Lower lobe of right lung (tissue), 2 donors: ENCODE data around the gene CACNA2D1. TPM values are rescaled to one million over a fixed set of nuclear protein-coding genes. Genes with fewer than 3 reads are reported as not detected.

ENCODE experiments used
- ATAC-seq, 2 donors: fragments of 200-7000 bp; cut with Tn5 transposase; one replicate each; pipeline ENCODE4 v1.9.1; 2020 to 2022; ENCODE audit warnings: mild to moderate bottlenecking in 2 of 2, moderate library complexity in 2 of 2
- DNase-seq: peaks from one replicate; pipeline ENCODE4 v3.0.0-alpha.2; 2020
- H3K27ac ChIP-seq: fragments of 200-600 bp; one replicate; pipeline ENCODE4 v1.8.0; 2022
- H3K27me3 ChIP-seq: fragments of 200-600 bp; one replicate; pipeline ENCODE4 v1.8.0; 2022; ENCODE audit warnings: low read depth
- H3K36me3 ChIP-seq: fragments of 200-600 bp; one replicate; pipeline ENCODE4 v1.8.0; 2022; ENCODE audit warnings: mild to moderate bottlenecking
- H3K4me1 ChIP-seq: fragments of 200-600 bp; one replicate; pipeline ENCODE4 v1.8.0; 2022
- H3K4me3 ChIP-seq: fragments of 200-600 bp; one replicate; pipeline ENCODE4 v1.8.0; 2022; ENCODE audit warnings: mild to moderate bottlenecking
- H3K9me3 ChIP-seq: fragments of 200-600 bp; one replicate; pipeline ENCODE4 v1.8.0; 2022
- intact Hi-C: fragments of 100-400 bp; cut with DNase I; formaldehyde crosslinking; loops from one replicate; pipeline ENCODE4 v1.11.0; 2022
- total RNA-seq: library from RNA; stranded (reverse); fragmentation: NEBNext Ultra II Directional; extraction: Animal tissue kit (Norgen Biotek cat#: 25700); gene quantifications from one replicate; pipeline ENCODE4 v1.2.1, GENCODE V29; 2021
- TF ChIP-seq, protein P1 (sequence below): fragments of 200-600 bp; IDR thresholded peaks from one replicate; pipeline ENCODE4 v1.8.0; 2022; ENCODE audit warnings: antibody characterized with exemption, mild to moderate bottlenecking
- donor health status: DM: no; HTN: yes; CAD: no; lungs with severe emphysema.

Gene CACNA2D1
- total RNA-seq, 1 donor from 2014 or later: 12.5 TPM

DNA sequence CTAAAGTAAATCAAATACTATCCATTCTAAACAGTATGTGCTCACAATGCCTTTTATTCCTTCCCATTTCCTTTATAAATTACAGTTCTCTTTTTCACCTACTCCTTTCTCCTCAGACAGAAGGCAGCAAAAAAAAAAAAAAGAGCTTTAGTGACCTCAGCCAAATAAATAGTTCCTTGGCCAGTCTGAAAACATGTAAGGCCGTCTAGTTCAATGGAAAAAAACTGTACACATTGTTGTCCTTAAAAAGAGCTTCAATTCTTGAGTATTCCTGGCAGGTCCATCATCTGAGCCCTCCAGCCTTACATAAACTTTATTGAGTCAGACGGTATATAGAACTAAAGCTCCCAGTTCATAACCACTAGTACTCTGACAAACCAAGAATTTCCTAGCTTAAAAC is 185.4 kb downstream of the CACNA2D1 start:
- H3K27ac ChIP-seq: no peak overlapping the region

DNA sequence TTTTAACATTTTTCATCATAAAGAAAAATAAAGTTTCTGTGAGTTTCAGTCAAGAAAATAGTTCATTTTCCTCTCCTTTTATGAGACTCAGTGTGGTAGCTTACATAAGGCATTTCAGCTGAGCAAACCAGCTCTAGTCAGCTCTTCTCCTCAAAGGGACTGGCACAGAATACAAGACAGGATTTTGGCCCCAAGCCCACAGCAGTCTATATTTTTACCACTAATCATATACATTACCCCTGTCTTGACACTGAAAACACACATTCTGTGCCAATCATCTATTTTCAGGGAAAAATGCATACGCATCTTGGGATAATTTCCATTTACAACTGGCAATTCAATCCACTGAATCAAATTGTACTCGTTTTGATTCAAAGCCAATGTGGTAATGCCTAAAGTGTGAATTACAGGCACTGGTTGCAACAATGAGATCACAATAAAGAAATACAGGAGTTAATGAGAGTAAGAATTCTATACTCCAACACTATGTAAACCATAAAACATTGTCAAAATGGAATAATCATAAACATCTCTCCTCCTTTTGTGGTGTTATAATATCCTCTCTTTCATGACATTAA is 186.4 kb downstream of the CACNA2D1 start:
- Histone ChIP-seq H3K36me3 (no peaks in the 10 kb centered on the region), H3K27me3 (no peaks in the 10 kb centered on the region), H3K4me3 (no peak overlapping the region), H3K27ac (no peak overlapping the region), H3K4me1 (no peaks in the 10 kb centered on the region), H3K9me3 (no peaks in the 10 kb centered on the region)
- intact Hi-C loops: no loop called here
- no peak for DNase-seq
- TF ChIP-seq, protein P1, sequence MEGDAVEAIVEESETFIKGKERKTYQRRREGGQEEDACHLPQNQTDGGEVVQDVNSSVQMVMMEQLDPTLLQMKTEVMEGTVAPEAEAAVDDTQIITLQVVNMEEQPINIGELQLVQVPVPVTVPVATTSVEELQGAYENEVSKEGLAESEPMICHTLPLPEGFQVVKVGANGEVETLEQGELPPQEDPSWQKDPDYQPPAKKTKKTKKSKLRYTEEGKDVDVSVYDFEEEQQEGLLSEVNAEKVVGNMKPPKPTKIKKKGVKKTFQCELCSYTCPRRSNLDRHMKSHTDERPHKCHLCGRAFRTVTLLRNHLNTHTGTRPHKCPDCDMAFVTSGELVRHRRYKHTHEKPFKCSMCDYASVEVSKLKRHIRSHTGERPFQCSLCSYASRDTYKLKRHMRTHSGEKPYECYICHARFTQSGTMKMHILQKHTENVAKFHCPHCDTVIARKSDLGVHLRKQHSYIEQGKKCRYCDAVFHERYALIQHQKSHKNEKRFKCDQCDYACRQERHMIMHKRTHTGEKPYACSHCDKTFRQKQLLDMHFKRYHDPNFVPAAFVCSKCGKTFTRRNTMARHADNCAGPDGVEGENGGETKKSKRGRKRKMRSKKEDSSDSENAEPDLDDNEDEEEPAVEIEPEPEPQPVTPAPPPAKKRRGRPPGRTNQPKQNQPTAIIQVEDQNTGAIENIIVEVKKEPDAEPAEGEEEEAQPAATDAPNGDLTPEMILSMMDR: no peak
- ATAC-seq: no peak

More for the DNA sequence above, 185.4 kb downstream of the CACNA2D1 start:
- Histone ChIP-seq H3K27me3 (no peaks in the 10 kb centered on the region), H3K9me3 (no peaks in the 10 kb centered on the region), H3K4me1 (no peaks in the 10 kb centered on the region), H3K4me3 (no peak overlapping the region), H3K36me3 (no peaks in the 10 kb centered on the region)
- TF ChIP-seq, protein P1: no peak
- DNase-seq (no peak), ATAC-seq (no peak)
- intact Hi-C loops: no loop called here

DNA sequence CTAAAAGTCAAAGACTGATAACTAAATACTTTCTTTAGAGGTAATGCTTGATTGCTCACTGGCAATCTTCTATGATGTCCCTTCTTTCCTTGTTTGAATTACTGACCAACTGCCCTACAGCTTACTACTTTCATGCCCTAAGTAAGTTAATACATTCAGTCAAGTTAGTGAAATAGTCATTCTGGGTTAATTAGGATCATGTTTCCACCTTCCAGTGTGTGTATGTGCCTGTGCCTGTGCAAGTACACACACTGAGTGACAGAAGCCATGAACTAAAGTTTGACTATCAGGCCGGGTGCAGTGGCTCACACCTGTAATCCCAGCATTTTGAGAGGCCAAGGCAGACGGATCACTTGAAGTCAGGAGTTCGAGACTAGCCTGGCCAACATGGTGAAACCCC is 187.9 kb downstream of the CACNA2D1 start:
- DNase-seq (no peak), ATAC-seq (no peak)
- Histone ChIP-seq H3K4me1 (no peaks in the 10 kb centered on the region), H3K36me3 (no peaks in the 10 kb centered on the region), H3K27ac (no peak overlapping the region), H3K9me3 (no peaks in the 10 kb centered on the region), H3K4me3 (no peak overlapping the region), H3K27me3 (no peaks in the 10 kb centered on the region)
- intact Hi-C loops: no loop called here
- TF ChIP-seq, protein P1: no peak

DNA sequence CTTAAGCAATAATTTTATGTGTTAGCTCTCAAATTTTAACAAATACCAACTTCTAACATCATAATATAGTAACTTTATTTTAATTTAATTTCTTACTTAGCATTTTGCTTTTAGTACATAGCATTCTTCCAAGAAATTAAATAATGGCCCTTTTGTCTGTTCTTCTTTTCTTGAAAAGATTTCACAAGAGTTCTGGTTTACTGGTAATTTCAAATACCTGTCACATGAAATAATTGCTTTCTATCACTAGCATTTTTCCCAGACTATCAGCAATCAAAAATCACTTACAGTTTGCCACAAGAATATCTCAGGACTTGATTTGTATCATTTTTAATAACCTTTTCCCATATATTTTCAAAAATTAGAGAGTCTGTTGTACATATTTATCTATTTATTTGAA is 193.0 kb downstream of the CACNA2D1 start:
- no peaks in the 10 kb centered on the region for H3K4me1 ChIP-seq
- no peak overlapping the region for H3K4me3 ChIP-seq
- TF ChIP-seq, protein P1: no peak
- no peaks in the 10 kb centered on the region for H3K27me3 ChIP-seq
- ATAC-seq (no peak), DNase-seq (no peak)
- H3K36me3 ChIP-seq: no peaks in the 10 kb centered on the region
- intact Hi-C loops: no loop called here
- H3K27ac ChIP-seq: no peak overlapping the region
- H3K9me3 ChIP-seq: no peaks in the 10 kb centered on the region

DNA sequence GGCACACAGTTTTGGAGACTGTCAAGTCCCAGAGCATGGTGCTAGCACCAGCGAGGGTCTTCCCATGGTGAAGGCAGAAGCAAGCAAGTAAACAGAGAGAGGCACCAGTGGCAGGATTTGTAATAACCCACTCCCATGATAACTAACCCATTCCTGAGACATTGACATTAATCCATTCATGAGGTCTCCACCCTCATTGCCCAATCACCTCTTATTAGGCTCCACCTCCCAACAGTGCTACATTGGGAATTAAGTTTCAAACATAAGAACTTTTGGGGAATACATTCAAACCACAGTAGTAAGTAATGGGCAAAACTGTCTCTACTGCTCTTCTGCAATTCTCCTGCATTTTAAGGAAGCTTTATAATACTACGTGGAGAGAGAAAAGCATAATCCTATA is 193.6 kb downstream of the CACNA2D1 start:
- Histone ChIP-seq H3K36me3 (no peaks in the 10 kb centered on the region), H3K9me3 (no peaks in the 10 kb centered on the region), H3K27me3 (no peaks in the 10 kb centered on the region), H3K4me1 (no peaks in the 10 kb centered on the region), H3K27ac (no peak overlapping the region), H3K4me3 (no peak overlapping the region)
- DNase-seq: no peak
- TF ChIP-seq, protein P1: no peak
- no peak for ATAC-seq
- intact Hi-C loops: no loop called here
